Hepatocyte (in vitro differentiated cells): ENCODE data around the gene ALPK1. TPM values are rescaled to one million over a fixed set of nuclear protein-coding genes. Genes with fewer than 3 reads are reported as not detected.

Experiments used
- DNase-seq: peaks from one replicate; pipeline ENCODE4 v3.0.0-alpha.2; 2016; ENCODE audit warnings: low spot score
- H2AFZ ChIP-seq: fragments of 200-600 bp; sonication (generic); 2 replicates; pipeline ENCODE4 v1.6.0; 2016; ENCODE audit warnings: antibody characterized with exemption, mild to moderate bottlenecking
- H3K27ac ChIP-seq: fragments of 200-600 bp; sonication (generic); 2 replicates; pipeline ENCODE4 v1.5.1; 2016; ENCODE audit warnings: mild to moderate bottlenecking
- H3K27me3 ChIP-seq: fragments of 200-600 bp; sonication (generic); 2 replicates; pipeline ENCODE4 v1.6.1; 2016
- H3K36me3 ChIP-seq: fragments of 200-600 bp; sonication (generic); replicated peaks from 2 replicates; pipeline ENCODE4 v1.5.1; 2016; ENCODE audit warnings: low read depth; ENCODE audit not compliant: insufficient read depth
- H3K4me1 ChIP-seq: fragments of 200-600 bp; sonication (generic); 2 replicates; pipeline ENCODE4 v1.5.1; 2016; ENCODE audit warnings: mild to moderate bottlenecking, moderate library complexity; ENCODE audit not compliant: insufficient read depth
- H3K4me2 ChIP-seq: fragments of 200-600 bp; sonication (generic); 2 replicates; pipeline ENCODE4 v1.6.0; 2016
- H3K4me3 ChIP-seq: fragments of 200-600 bp; sonication (generic); 2 replicates; pipeline ENCODE4 v1.5.1; 2016; ENCODE audit warnings: mild to moderate bottlenecking
- H3K79me2 ChIP-seq: fragments of 200-600 bp; sonication (generic); 2 replicates; pipeline ENCODE4 v1.6.0; 2017; ENCODE audit warnings: mild to moderate bottlenecking
- H3K9me2 ChIP-seq: fragments of 200-600 bp; sonication (generic); replicated peaks from 2 replicates; pipeline ENCODE4 v1.6.0; 2017; ENCODE audit warnings: mild to moderate bottlenecking; ENCODE audit not compliant: insufficient read depth
- H3K9me3 ChIP-seq: fragments of 200-600 bp; sonication (generic); 2 replicates; pipeline ENCODE4 v1.5.1; 2016; ENCODE audit warnings: low read depth, mild to moderate bottlenecking
- H4K20me1 ChIP-seq: fragments of 200-600 bp; sonication (generic); 2 replicates; pipeline ENCODE4 v1.6.0; 2016; ENCODE audit warnings: mild to moderate bottlenecking; ENCODE audit not compliant: insufficient read depth, poor library complexity, severe bottlenecking
- EZH2 ChIP-seq: fragments of 200-600 bp; sonication (generic); IDR thresholded peaks from 2 replicates; pipeline ENCODE4 v1.6.1; 2016; ENCODE audit warnings: antibody characterized with exemption, mild to moderate bottlenecking, borderline replicate concordance
- EZH2phosphoT487 ChIP-seq: fragments of 200-600 bp; sonication (generic); IDR thresholded peaks from one replicate; pipeline ENCODE4 v1.6.1; 2018; ENCODE audit warnings: antibody characterized with exemption, mild to moderate bottlenecking, low read depth, moderate library complexity; ENCODE audit not compliant: unreplicated experiment, severe bottlenecking
- WGBS: methylation state at CpG from one replicate; pipeline ENCODE4 v1.1.6; 2016; ENCODE audit warnings: low lambda C conversion rate; ENCODE audit errors: missing lambda C conversion rate; 5-methylcytosine and 5-hydroxymethylcytosine counted together
- polyA plus RNA-seq: library from polyadenylated mRNA; unstranded; fragments of >200 nt; fragmentation: Nextera tagmentation; extraction: Ambion mirVana; gene quantifications from 2 replicates; pipeline ENCODE4 v1.2.1, GENCODE V29; 2016
- total RNA-seq: library from RNA; depleted of rRNA; stranded (reverse); fragments of >200 nt; gene quantifications from 2 replicates; pipeline ENCODE4 v1.2.3, GENCODE V29; 2014
- TF ChIP-seq, protein P1 (sequence below): fragments of 200-600 bp; sonication (generic); IDR thresholded peaks from 2 replicates; pipeline ENCODE4 v1.5.1; 2016; ENCODE audit warnings: antibody characterized with exemption, mild to moderate bottlenecking; ENCODE audit not compliant: poor library complexity

The ALPK1 gene
- total and polyA plus RNA-seq, 2 experiments from 2014 or later = 7.1 to 16.6 TPM

DNA sequence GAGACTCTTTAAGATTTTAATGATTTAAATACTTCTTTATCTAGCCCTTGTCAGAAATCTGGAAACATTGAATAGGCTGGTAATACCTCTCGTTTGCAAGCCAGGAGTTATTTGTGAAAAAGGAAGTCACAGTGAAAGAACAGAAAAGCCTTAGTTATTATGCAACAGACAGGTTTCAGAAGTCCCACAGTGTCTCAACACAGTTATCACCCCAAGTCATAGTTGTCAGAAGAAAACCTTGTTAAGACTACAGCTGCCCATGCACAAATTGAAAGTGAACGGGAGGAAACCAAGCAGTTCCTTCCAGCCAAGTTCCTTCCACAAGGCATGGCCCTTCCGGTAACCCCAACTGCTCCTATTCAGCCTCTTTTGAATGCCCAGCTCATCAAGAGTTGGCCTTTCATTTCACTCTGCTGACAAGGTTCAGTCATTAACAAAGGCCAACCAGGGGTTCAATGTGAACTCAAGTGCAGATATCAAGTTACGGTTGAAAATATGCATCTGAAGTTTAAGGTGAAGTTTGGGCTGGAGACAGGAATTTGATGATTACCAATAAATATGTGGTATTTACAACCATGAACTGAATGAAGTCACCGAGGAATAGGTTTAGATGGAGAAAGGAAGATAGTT, 15.6 kb downstream of the ALPK1 start:
- H3K27me3 ChIP-seq = no peaks in the 10 kb centered on the region
- no peak overlapping the region for H3K4me3 ChIP-seq
- H3K36me3 ChIP-seq = no peaks in the 10 kb centered on the region
- no peaks in the 10 kb centered on the region for H3K79me2 ChIP-seq
- 92% methylated on average over 5 of the region's 5 CpGs for WGBS
- no peaks in the 10 kb centered on the region for H3K9me3 ChIP-seq
- H3K27ac ChIP-seq = no peak overlapping the region
- DNase-seq = no peak
- H3K4me2 ChIP-seq = no peak overlapping the region
- no peaks in the 10 kb centered on the region for H4K20me1 ChIP-seq
- TF ChIP-seq, protein P1, sequence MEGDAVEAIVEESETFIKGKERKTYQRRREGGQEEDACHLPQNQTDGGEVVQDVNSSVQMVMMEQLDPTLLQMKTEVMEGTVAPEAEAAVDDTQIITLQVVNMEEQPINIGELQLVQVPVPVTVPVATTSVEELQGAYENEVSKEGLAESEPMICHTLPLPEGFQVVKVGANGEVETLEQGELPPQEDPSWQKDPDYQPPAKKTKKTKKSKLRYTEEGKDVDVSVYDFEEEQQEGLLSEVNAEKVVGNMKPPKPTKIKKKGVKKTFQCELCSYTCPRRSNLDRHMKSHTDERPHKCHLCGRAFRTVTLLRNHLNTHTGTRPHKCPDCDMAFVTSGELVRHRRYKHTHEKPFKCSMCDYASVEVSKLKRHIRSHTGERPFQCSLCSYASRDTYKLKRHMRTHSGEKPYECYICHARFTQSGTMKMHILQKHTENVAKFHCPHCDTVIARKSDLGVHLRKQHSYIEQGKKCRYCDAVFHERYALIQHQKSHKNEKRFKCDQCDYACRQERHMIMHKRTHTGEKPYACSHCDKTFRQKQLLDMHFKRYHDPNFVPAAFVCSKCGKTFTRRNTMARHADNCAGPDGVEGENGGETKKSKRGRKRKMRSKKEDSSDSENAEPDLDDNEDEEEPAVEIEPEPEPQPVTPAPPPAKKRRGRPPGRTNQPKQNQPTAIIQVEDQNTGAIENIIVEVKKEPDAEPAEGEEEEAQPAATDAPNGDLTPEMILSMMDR = no peak
- TF ChIP-seq EZH2phosphoT487 (no peak), EZH2 (no peak)
- no peaks in the 10 kb centered on the region for H3K9me2 ChIP-seq
- H2AFZ ChIP-seq = no peak overlapping the region
- no peaks in the 10 kb centered on the region for H3K4me1 ChIP-seq

DNA sequence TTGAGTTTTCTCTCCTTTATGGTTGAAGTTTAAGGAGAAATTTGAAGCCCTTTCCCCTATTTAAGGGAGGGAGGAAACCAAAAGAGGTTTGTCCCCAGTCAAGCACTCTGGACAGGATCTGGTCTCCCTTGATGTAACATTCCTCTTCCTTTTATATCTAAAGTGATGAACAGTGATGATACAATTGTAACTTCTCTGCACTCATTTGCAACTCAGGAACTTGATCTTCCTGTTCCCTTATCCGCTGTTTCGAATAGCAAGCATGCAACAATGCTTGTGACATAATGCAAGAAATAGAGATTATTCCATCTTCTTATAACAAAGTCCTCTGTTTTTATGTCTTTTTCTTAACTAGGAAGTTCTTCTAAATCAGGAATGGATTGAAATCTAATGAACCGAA, 18.3 kb downstream of the ALPK1 start:
- no peaks in the 10 kb centered on the region for H3K79me2 ChIP-seq
- no peaks in the 10 kb centered on the region for H3K9me3 ChIP-seq
- H2AFZ ChIP-seq = no peak overlapping the region
- TF ChIP-seq EZH2 (no peak), EZH2phosphoT487 (no peak)
- TF ChIP-seq, protein P1 = no peak
- H3K4me3 ChIP-seq = no peak overlapping the region
- 91% methylated on average over 3 of the region's 3 CpGs for WGBS
- H3K27ac ChIP-seq = no peak overlapping the region
- no peak overlapping the region for H3K4me2 ChIP-seq
- DNase-seq = no peak
- H3K4me1 ChIP-seq = no peaks in the 10 kb centered on the region
- no peaks in the 10 kb centered on the region for H3K36me3 ChIP-seq
- no peaks in the 10 kb centered on the region for H4K20me1 ChIP-seq
- H3K27me3 ChIP-seq = no peaks in the 10 kb centered on the region
- no peaks in the 10 kb centered on the region for H3K9me2 ChIP-seq

DNA sequence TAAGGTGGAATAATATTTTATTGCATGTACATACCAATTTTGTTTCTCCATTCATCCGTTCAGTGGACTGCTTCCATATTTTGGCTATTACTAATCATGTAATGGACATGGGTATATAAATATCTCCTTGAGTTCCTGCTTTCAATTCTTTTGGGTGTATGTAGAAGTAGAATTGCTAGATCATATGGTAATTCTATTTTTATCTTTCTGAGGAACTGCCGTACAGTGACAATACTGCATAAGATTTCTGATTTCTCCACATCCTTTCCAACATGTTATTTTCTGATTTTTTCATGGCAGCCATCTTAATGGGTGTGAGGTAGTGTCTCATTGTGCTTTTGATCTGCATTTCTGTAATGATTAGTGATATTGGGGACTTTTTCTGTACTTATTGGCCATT, 19.2 kb downstream of the ALPK1 start:
- no peak overlapping the region for H3K4me3 ChIP-seq
- no peak for DNase-seq
- no peak overlapping the region for H3K4me2 ChIP-seq
- no peak overlapping the region for H2AFZ ChIP-seq
- H4K20me1 ChIP-seq = no peaks in the 10 kb centered on the region
- no peak overlapping the region for H3K27ac ChIP-seq
- H3K79me2 ChIP-seq = no peaks in the 10 kb centered on the region
- no peaks in the 10 kb centered on the region for H3K4me1 ChIP-seq
- WGBS = 96% methylated on average over 2 of the region's 2 CpGs
- no peaks in the 10 kb centered on the region for H3K36me3 ChIP-seq
- TF ChIP-seq EZH2phosphoT487 = no peak
- no peak for TF ChIP-seq EZH2
- TF ChIP-seq, protein P1 = no peak
- no peaks in the 10 kb centered on the region for H3K9me2 ChIP-seq
- H3K27me3 ChIP-seq = no peaks in the 10 kb centered on the region
- H3K9me3 ChIP-seq = no peaks in the 10 kb centered on the region
